NCI-H187 (cell line): ENCODE measurements around the gene KCNK4.

Source experiments
- DNase-seq, 2 experiments: peaks; one replicate each; lab custom pipeline; 2025; lab: John Stamatoyannopoulos, UW

KCNK4 gene

GRCh38 chr11:64253481-64253880 lies 37.6 kb upstream of the KCNK4 start:
- DNase-seq, result no peak

GRCh38 chr11:64254326-64254725 lies 36.8 kb upstream of the KCNK4 start:
- DNase-seq, result no peak

- DNase-seq, result no peak
These were observed 35.7 kb upstream of the KCNK4 start for GRCh38 chr11:64255135-64256128.

- no peak for DNase-seq
These were observed 34.8 kb upstream of the KCNK4 start for GRCh38 chr11:64256300-64256699.

- DNase-seq, result no peak
These were observed 32.7 kb upstream of the KCNK4 start for GRCh38 chr11:64258356-64258755.

GRCh38 chr11:64258946-64259532 lies 32.1 kb upstream of the KCNK4 start:
- no peak for DNase-seq

GRCh38 chr11:64259533-64260067 lies 31.5 kb upstream of the KCNK4 start:
- no peak for DNase-seq

- DNase-seq, result no peak
These were observed 30.9 kb upstream of the KCNK4 start for GRCh38 chr11:64260147-64260708.

- DNase-seq, result no peak
These were observed 29.5 kb upstream of the KCNK4 start for GRCh38 chr11:64261556-64262080.

GRCh38 chr11:64262271-64263002 lies 28.7 kb upstream of the KCNK4 start:
- DNase-seq, result no peak

- no peak for DNase-seq
These were observed 27.8 kb upstream of the KCNK4 start for GRCh38 chr11:64263021-64263946.

GRCh38 chr11:64263947-64264317 lies 27.2 kb upstream of the KCNK4 start:
- DNase-seq, result no peak

- DNase-seq, result no peak
These were observed 26.7 kb upstream of the KCNK4 start for GRCh38 chr11:64264371-64264852.

GRCh38 chr11:64265176-64266160 lies 25.6 kb upstream of the KCNK4 start:
- DNase-seq, result no peak

- no peak for DNase-seq
These were observed 24.8 kb upstream of the KCNK4 start for GRCh38 chr11:64266339-64266738.

GRCh38 chr11:64267207-64267945 lies 23.7 kb upstream of the KCNK4 start:
- no peak for DNase-seq

- no peak for DNase-seq
These were observed 22.8 kb upstream of the KCNK4 start for GRCh38 chr11:64268025-64268892.
